Type B pancreatic cell (in vitro differentiated cells): ENCODE measurements around the gene OST4. TPM values are rescaled to one million over a fixed set of nuclear protein-coding genes. Genes with fewer than 3 reads are reported as not detected.
A peak's percentile ranks its signal among the peaks of the same experiment; 100 is the strongest.
"Not testable (repeated sequence)": the region's sequence is repeated elsewhere in the genome, so short reads cannot be mapped to it uniquely, and the experiment has no call there.

Source experiments
- DNase-seq: peaks from one replicate; pipeline ENCODE4 v3.0.0; 2021; ENCODE audit warnings: mixed read lengths; ENCODE audit not compliant: unreplicated experiment; ENCODE audit errors: extremely low spot score
- H3K27ac Mint-ChIP-seq: 2 replicates; pipeline ENCODE4 v1.8.0; 2021; ENCODE audit warnings: mild to moderate bottlenecking, mixed read lengths
- H3K27me3 Mint-ChIP-seq: 2 replicates; pipeline ENCODE4 v1.8.0; 2021; ENCODE audit warnings: mixed read lengths
- H3K36me3 Mint-ChIP-seq: 2 replicates; pipeline ENCODE4 v1.8.0; 2021; ENCODE audit warnings: mixed read lengths
- H3K4me1 Mint-ChIP-seq: one replicate; pipeline ENCODE4 v1.8.0; 2021; ENCODE audit warnings: mixed read lengths; ENCODE audit not compliant: unreplicated experiment
- H3K4me3 Mint-ChIP-seq: 2 replicates; pipeline ENCODE4 v1.8.0; 2021; ENCODE audit warnings: mild to moderate bottlenecking, mixed read lengths
- H3K9me3 Mint-ChIP-seq: 2 replicates; pipeline ENCODE4 v1.8.0; 2021; ENCODE audit warnings: mixed read lengths
- total RNA-seq: library from RNA; stranded (reverse); gene quantifications from 2 replicates; pipeline ENCODE4 v1.2.1, GENCODE V29; 2021; ENCODE audit warnings: low replicate concordance
- TF ChIP-seq, protein P1 (sequence below): fragments of 200-600 bp; sonication (generic); conservative IDR thresholded peaks from 2 replicates; pipeline ENCODE4 v1.5.0; 2021; ENCODE audit warnings: antibody characterized with exemption, mild to moderate bottlenecking

The OST4 gene
- total RNA-seq, 1 donor from 2014 or later, result 298 TPM

DNA sequence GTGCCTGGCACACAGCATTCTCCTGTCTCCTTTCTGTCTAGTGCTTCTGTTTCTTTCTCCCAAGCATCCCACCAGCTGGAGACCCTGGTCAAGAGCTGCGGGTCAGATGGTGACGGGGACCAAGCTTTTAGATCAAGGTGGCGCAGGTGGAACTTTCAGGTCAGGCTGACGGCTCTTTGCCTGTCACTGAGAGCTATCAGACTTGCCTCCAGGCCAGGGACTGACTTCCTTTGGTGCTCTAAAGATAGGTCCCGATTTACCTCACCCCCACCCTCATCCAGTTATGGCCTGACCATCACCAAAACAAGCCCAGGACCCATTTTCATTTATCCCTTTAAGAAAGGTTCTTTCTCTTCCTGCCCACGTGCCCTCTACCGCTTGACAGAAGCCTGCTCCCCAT lies 5.8 kb upstream of the OST4 start:
- no peak for DNase-seq
- TF ChIP-seq, protein P1, sequence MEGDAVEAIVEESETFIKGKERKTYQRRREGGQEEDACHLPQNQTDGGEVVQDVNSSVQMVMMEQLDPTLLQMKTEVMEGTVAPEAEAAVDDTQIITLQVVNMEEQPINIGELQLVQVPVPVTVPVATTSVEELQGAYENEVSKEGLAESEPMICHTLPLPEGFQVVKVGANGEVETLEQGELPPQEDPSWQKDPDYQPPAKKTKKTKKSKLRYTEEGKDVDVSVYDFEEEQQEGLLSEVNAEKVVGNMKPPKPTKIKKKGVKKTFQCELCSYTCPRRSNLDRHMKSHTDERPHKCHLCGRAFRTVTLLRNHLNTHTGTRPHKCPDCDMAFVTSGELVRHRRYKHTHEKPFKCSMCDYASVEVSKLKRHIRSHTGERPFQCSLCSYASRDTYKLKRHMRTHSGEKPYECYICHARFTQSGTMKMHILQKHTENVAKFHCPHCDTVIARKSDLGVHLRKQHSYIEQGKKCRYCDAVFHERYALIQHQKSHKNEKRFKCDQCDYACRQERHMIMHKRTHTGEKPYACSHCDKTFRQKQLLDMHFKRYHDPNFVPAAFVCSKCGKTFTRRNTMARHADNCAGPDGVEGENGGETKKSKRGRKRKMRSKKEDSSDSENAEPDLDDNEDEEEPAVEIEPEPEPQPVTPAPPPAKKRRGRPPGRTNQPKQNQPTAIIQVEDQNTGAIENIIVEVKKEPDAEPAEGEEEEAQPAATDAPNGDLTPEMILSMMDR, result no peak
- peaks cover 21% of the 10 kb centered on the region for H3K27me3 Mint-ChIP-seq
- H3K9me3 Mint-ChIP-seq, result no peaks in the 10 kb centered on the region
- peaks cover 5% of the 10 kb centered on the region for H3K36me3 Mint-ChIP-seq
- no peak overlapping the region for H3K27ac Mint-ChIP-seq
- H3K4me1 Mint-ChIP-seq, result peaks cover 63% of the 10 kb centered on the region
- no peak overlapping the region for H3K4me3 Mint-ChIP-seq

DNA sequence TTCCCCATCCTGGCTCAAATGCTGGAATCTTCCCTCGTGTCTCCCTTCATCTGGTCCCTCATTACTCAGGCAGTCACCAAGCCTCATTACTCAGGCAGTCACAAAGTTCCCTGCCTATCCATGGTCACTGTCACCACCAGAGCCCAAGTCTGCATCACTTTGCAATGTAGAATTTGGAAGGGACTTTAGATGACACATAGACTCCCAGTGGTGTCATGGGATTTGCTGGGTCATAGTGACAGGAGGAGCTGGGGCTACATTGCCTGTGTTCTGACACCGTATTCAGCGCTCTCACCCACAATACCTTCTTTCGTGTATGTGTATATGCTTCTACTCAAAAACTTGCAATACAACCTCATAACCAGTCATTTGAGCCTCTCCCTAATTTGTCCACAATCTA lies 4.9 kb upstream of the OST4 start:
- peak overlapping the region; percentile 34 for H3K27ac Mint-ChIP-seq
- peaks cover 3% of the 10 kb centered on the region for H3K36me3 Mint-ChIP-seq
- H3K27me3 Mint-ChIP-seq, result peaks cover 21% of the 10 kb centered on the region
- TF ChIP-seq, protein P1, result no peak
- H3K4me3 Mint-ChIP-seq, result peak overlapping the region; percentile 35
- H3K9me3 Mint-ChIP-seq, result no peaks in the 10 kb centered on the region
- H3K4me1 Mint-ChIP-seq, result peaks cover 59% of the 10 kb centered on the region
- no peak for DNase-seq

DNA sequence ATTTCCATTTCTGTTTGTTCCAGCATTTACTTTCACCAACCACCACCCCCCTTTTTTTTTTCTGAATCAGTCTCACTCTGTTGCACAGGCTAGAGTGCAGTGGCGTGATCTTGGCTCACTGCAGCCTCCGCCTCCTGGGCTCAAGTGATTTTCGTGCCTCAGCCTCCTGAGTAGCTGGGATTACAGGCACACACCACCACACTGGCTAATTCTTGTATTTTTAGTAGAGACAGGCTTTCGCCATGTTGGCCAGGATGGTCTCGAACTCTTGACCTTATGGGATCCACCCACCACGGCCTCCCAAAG lies 4.1 kb upstream of the OST4 start:
- H3K27ac Mint-ChIP-seq, DNase-seq: not testable (repeated sequence)

DNA sequence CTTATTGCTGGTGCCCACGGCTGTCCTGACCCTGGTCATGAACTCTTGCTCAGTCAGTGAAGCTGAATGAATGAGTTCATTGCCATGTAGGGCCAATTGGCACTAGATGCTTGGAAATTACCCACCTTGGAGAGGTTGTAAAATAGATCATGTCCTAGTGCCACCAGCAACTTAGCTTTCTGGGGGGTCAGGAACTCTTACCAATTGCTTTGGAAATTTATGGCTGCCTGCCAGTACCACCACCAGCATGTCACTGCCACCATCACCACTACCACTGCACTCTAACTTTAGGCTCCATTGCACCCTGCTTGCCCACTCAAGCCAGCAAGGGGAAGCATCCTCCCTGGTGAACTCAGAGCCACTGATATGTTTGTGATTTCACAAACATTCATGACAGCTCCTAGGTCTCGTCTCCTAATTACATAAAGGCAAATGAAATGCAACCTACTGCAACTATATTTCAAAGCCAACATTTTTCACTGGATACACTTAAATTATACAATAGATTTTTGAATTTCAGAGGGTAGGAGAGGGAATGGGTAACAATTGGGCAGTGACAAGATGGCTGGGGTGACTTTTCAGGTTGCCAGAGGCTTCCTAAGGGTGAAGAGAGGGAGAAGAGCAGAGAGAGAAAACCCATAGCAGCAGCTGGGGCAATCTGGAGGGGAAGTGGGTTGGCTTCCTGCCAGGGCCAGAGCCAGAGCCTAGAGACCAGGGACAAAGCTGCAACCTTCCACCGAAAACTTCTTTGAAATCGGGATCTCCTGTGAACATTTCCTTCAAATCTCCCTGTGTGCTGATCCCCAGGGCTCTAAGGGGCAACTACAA lies 3.5 kb upstream of the OST4 start:
- peak overlapping the region; percentile 68 for H3K4me3 Mint-ChIP-seq

More for the DNA sequence above, 4.1 kb upstream of the OST4 start:
- Mint-ChIP-seq H3K27me3 (peaks cover 21% of the 10 kb centered on the region), H3K4me1 (peaks cover 52% of the 10 kb centered on the region)
- not testable (repeated sequence) for H3K4me3 Mint-ChIP-seq, H3K9me3 Mint-ChIP-seq, H3K36me3 Mint-ChIP-seq

DNA sequence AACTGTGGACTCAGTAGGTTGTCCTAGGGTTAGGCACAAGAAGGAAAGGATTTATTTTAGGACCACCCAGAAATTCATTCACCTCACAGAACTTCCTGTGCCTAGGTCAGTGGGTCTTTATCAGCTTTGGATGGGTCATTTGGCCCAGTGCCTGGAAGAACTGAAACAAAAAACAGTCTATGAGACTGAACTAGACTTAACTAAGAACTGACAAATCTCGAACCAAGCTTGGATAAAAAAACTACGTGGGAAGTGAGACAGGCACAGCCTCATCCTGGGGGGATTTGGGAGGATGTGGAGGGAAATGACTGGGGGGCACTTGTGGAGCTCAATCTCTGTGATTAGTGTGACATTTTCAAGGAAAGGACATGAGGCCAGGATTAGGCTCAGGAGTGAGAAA lies 2.3 kb upstream of the OST4 start:
- DNase-seq, result no peak
- TF ChIP-seq, protein P1, result no peak
- Mint-ChIP-seq H3K4me1 (peaks cover 58% of the 10 kb centered on the region), H3K27ac (no peak overlapping the region), H3K36me3 (peaks cover 16% of the 10 kb centered on the region), H3K27me3 (peaks cover 21% of the 10 kb centered on the region), H3K4me3 (peak overlapping the region; percentile 17), H3K9me3 (no peaks in the 10 kb centered on the region)

More for the DNA sequence above, 3.5 kb upstream of the OST4 start:
- Mint-ChIP-seq H3K4me1 (peaks cover 50% of the 10 kb centered on the region), H3K27ac (no peak overlapping the region), H3K9me3 (no peaks in the 10 kb centered on the region), H3K36me3 (peaks cover 5% of the 10 kb centered on the region), H3K27me3 (peaks cover 21% of the 10 kb centered on the region)
- DNase-seq, result no peak
- TF ChIP-seq, protein P1, result no peak

DNA sequence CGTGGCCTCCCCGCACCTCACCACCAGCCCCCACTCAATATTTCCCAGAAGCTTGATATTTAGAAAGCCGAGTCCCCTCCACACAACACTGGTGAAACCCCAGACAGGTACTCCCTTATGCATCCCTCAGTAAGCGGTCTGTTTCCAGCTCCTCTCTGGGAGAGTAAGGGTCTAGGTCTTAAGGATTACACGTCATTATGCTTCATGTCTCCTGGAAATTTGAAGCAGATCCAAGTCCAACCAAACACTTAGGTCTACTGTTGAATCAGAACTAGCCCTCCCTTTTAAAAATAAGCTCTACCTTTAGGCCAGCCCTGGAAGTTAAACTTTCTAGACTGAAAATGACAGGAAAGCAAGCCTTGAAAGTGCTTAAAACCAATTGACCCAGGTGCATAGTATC lies 1.5 kb upstream of the OST4 start:
- Mint-ChIP-seq H3K27me3 (peaks cover 20% of the 10 kb centered on the region), H3K27ac (peak overlapping the region; percentile 80), H3K4me3 (peak overlapping the region; percentile 90), H3K4me1 (peaks cover 54% of the 10 kb centered on the region), H3K9me3 (no peaks in the 10 kb centered on the region), H3K36me3 (peaks cover 20% of the 10 kb centered on the region)
- DNase-seq, result no peak
- TF ChIP-seq, protein P1, result no peak
